Measurements from ENCODE around the gene HM13. TPM values are rescaled to one million over a fixed set of nuclear protein-coding genes. Genes with fewer than 3 reads are reported as not detected.

HM13 gene
- total and polyA plus RNA-seq, 2 of the 4 experiments (the other 2 are of a cell fraction): 53.2 to 203 TPM

GRCh38 chr20:31617432-31618104 lies 103.3 kb downstream of the HM13 start:
- POLR2A ChIA-PET (ENCODE audit: unreplicated experiment): no interaction called here
- Histone ChIP-seq H3K9me1 (ENCODE audit: insufficient read depth, low read length) (no peaks in the 10 kb centered on the region), H3K4me1 (ENCODE audit: control insufficient read depth, insufficient read depth, low read length) (no peaks in the 10 kb centered on the region), H3K18ac (ENCODE audit: low read depth, low read length) (no peak overlapping the region), H3K56ac (ENCODE audit: extremely low read depth, insufficient read depth, low read length) (no peak overlapping the region), H4K20me1 (ENCODE audit: insufficient read depth, low read length) (no peaks in the 10 kb centered on the region), H3K9me3 (ENCODE audit: control insufficient read depth, insufficient read depth, low read length) (no peaks in the 10 kb centered on the region), H3K79me1 (ENCODE audit: low read depth in 1 of 2, low read length in 2 of 2) (no peaks in the 10 kb centered on the region), H3K4ac (ENCODE audit: low read depth, low read length) (no peak overlapping the region), H2BK15ac (ENCODE audit: low read depth, low read length) (no peak overlapping the region), H2AK9ac (replicated peaks; ENCODE audit: low read depth, low read length, poor library complexity) (no peak overlapping the region), H3K4me2 (ENCODE audit: low read depth, low read length) (no peak overlapping the region), H2BK120ac (ENCODE audit: low read depth, low read length) (no peak overlapping the region), H2AFZ (replicated peaks; ENCODE audit: low read length, poor library complexity) (no peak overlapping the region), H2AK5ac (ENCODE audit: low read depth, low read length) (no peak overlapping the region), H4K5ac (ENCODE audit: low read depth, low read length) (no peak overlapping the region), H3K27me3 (ENCODE audit: control insufficient read depth, insufficient read depth, low read length) (no peaks in the 10 kb centered on the region), H3K36me3 (ENCODE audit: control insufficient read depth, insufficient read depth, low read length) (no peaks in the 10 kb centered on the region), H3K4me3 (ENCODE audit: insufficient read depth, low read depth, low read length) (no peak overlapping the region), H2BK5ac (ENCODE audit: low read depth, low read length, poor library complexity, severe bottlenecking) (no peak overlapping the region), H3K14ac (replicated peaks; ENCODE audit: low read depth, low read length) (no peak overlapping the region), H4K8ac (ENCODE audit: low read depth in 2 of 2, low read length in 2 of 2) (no peak overlapping the region), H3K23ac (ENCODE audit: low read depth, low read length) (no peak overlapping the region), H3K27ac (ENCODE audit: insufficient read depth, low read length) (no peak overlapping the region), H3K9ac (ENCODE audit: low read depth, low read length) (no peak overlapping the region), H2BK20ac (ENCODE audit: low read depth, low read length) (no peak overlapping the region), H4K91ac (ENCODE audit: insufficient read depth, low read depth, low read length) (no peak overlapping the region)
- intact Hi-C loops (cut with micrococcal nuclease) (no loop called here), dilution Hi-C loops (cut with HindIII; ENCODE audit: low sequenced_read_pairs, unreplicated experiment) (no loop called here), in situ Hi-C loops (cut with MboI; ENCODE audit: low sequenced_read_pairs) (no loop called here)
- BruUV-seq (replicated peaks): no TSS peak
- no peak for ATAC-seq (ENCODE audit: low read depth)
- CTCF ChIA-PET: no interaction called here
- no peak for DNase-seq
- 58% methylated on average over 2 of the region's 6 CpGs; no CpG with 5 or more reads in 1 of the 2 experiments for WGBS, 2 experiments (ENCODE audit: extremely low coverage in 2 of 2, insufficient read length in 1 of 2)
- TF ChIP-seq ELK1 (IDR thresholded peaks at IDR 0.05; ENCODE audit: borderline replicate concordance, low read depth, low read length) (no peak), CHD1 (IDR thresholded peaks at IDR 0.05; ENCODE audit: low read depth, low read length) (no peak), CEBPB (IDR thresholded peaks at IDR 0.05; ENCODE audit: low read depth, low read length) (no peak), MXI1 (IDR thresholded peaks at IDR 0.05; ENCODE audit: borderline replicate concordance, low read depth, low read length) (no peak), SMC3 (IDR thresholded peaks at IDR 0.05; ENCODE audit: low read depth, low read length) (no peak), MAFK (IDR thresholded peaks at IDR 0.05; ENCODE audit: low read depth, low read length) (no peak), MAZ (IDR thresholded peaks at IDR 0.05; ENCODE audit: borderline replicate concordance, low read depth, low read length) (no peak), NFE2L2 (IDR thresholded peaks at IDR 0.05; ENCODE audit: low read depth, low read length) (no peak), BHLHE40 (IDR thresholded peaks at IDR 0.05; ENCODE audit: low read depth, low read length) (no peak), FOS (IDR thresholded peaks at IDR 0.05; ENCODE audit: low read depth, low read length) (no peak), RAD21 (IDR thresholded peaks at IDR 0.05; ENCODE audit: low read length) (no peak), CTCF (conservative IDR thresholded peaks at IDR 0.05; ENCODE audit: low read depth, low read length) (no peak), RCOR1 (IDR thresholded peaks at IDR 0.05; ENCODE audit: insufficient replicate concordance, low read length) (no peak)

Measured in IMR-90 (cell line).